Measurements from ENCODE around the gene GPC6.
A peak's percentile ranks its signal among the peaks of the same experiment; 100 is the strongest.
"Not testable (repeated sequence)": the region's sequence is repeated elsewhere in the genome, so short reads cannot be mapped to it uniquely, and the experiment has no call there.

Gene GPC6

DNA sequence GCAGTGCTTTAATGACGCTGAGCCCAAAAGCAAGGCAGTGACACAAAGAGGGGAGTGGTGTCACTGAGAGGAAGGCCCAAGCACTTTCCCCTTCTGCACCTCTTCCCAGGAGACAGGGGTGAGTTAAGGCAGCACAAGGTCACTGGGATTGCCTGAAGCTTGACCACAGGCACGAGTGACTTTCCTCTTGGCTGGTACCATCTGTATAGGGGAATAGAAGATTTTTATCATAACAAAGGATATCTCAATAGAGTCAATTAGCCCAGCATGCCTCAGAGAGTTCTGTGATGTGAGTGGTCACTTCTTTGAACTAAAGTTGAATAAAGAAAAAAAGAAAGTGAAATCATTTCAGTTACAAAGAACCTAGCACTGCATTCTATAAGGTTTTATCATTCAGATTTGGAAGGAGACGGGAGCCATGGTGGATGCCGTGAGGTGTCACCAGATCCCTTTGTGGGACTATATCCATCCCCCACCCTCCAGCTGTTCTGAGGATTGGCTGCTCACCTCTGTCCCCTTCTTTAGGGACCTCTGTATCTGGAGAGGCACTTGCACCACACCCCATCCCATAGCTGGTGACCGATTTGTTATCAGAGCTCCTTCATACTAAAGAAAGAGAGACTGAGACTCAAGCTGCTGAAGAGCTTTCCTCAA, 961.7 kb downstream of the GPC6 start:
- no peak for DNase-seq

DNA sequence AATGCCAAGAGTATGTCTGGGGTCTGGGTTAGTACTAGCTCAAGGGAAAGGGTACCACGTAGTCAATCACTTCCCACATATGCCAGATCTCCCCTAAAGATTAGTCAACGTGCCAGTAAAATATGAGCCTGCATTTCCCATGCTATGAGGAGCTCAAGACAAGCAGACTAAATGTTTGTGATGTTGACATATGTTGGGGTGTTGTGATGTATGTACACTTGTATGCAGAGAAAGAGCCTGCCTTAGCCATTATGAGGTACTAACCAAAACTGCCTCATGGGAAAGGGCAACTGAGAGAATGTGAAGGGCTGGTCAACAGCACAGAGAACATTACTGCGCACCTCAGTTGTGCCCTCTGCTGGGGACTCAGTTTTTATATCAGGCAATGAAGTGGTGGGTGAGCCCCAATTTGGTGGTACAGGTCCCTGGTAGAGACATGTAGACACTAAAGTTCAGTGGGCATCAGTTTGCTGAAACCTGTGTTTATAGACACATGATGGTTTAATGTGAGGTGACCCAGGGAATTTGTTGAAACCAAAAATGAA, 965.9 kb downstream of the GPC6 start:
- no peak for DNase-seq

DNA sequence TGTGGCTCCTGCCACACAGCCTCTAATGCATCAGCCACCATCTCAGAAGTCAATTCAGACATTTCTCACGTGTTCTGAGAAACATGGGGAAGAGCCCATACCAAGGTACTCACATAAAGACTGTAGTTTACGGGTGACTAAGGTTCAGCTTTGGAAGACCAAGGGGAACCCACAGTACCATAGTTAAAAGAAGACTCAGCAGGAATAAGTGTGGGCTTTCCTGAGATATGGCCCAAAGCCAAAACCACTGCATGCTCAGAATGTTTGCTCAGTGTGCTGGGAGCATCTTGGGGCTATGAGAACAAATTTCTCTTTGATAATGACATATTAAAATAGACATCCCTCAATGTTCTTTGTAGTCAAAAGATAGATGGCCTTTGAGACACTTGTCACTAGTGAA, 969.1 kb downstream of the GPC6 start:
- DNase-seq: peak; percentile 35

GRCh38 chr13:94196413-94196812, 969.8 kb downstream of the GPC6 start:
- DNase-seq: no peak

DNA sequence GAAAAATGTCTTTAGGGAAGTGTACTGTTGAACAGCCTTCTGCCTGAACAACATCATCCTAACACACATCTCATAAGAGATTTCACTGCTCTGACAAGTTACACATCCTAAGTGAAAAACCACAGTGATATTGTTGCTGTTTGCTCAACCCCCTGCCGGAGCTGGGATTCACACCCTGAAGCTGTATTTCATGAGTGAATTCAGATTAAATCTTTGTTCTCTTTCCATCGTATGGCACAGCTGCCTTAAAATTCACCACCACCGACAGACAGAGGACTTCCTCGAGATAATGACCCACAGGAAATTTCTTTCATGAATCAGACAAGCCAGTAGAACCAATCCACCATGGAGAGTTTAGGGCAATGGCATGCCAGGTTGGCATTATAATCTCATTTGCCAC, 972.1 kb downstream of the GPC6 start:
- no peak for DNase-seq

DNA sequence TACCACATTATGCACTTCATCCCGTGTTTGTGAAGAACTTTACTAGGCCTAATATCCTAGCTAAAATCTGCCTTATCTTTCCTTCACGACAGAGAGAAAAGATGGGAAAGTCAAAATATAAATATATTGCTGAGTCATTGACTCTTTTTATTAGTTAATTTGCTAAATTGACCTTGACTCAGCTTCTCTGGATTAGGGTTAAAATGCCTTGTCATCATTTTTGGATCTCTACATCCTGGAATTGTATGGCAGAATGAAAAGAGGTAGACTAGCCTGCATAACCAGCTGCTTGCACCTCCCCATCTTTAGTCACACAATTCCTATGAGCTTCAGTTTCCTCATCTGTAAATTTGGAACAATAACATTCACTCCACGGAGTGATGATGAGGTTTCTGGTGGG, 972.5 kb downstream of the GPC6 start:
- DNase-seq: no peak

GRCh38 chr13:94201022-94201421, 974.4 kb downstream of the GPC6 start:
- DNase-seq: no peak

GRCh38 chr13:94204163-94204562, 977.6 kb downstream of the GPC6 start:
- DNase-seq: no peak

DNA sequence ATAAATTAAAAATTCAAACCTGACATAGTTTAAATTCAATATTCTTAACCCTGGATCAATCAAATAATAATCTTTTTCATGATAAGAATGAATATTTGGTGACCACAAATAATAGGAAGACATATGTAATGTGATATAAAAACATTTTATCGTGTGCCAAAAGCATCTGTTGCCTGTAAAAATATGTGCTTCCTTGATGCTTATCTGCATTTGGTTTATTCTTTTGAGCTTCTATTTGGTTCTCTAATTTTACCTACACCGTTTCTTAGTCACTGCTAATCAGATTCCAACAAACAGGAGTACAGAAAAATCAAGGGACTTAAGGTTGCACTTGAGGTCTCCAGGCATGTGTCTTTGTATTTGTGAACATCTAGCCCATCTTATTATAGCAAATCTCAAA, 978.3 kb downstream of the GPC6 start:
- no peak for DNase-seq

- DNase-seq: no peak
Observed at GRCh38 chr13:94205896-94206295, 979.3 kb downstream of the GPC6 start.

- no peak for DNase-seq
Observed at GRCh38 chr13:94209117-94209516, 982.5 kb downstream of the GPC6 start.

DNA sequence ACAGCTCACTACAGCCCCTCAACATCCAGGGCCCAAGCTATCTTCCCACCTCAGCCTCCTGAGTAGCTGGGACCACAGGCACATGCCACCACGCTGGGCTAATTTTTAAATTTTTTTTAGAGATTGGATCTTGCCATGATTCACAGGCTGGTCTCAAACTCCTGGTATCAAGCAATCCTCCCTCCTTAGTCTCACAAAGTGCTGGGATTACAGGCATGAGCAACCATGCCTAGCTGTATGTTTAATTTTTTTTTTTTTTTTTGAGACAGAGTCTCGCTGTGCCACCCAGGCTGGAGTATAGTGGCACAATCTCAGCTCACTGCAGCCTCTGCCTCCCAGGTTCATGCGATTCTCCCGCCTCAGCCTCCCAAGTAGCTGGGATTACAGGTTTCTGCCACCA, 983.3 kb downstream of the GPC6 start:
- DNase-seq: not testable (repeated sequence)

GRCh38 chr13:94210816-94211215, 984.2 kb downstream of the GPC6 start:
- DNase-seq: no peak

GRCh38 chr13:94212196-94212595, 985.6 kb downstream of the GPC6 start:
- no peak for DNase-seq

DNA sequence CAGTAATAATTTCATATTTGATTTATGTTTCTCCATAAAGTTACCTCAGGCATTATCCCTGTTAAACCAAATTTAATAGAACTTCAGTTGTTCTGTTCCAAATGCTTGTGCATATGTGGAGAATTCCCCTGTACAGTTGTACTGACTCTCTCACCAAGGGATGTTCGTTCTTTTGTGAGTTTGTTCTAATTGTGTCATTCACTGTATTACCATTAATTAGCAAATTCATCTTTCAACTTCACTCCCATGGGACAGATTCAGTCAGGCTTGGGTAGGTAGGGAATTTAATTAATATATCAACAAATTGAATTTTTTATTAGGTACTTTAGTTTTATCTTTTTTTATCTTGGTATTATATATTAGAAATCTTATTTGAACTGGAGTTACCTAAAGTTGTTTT, 987.5 kb downstream of the GPC6 start:
- DNase-seq: no peak

GRCh38 chr13:94214975-94215374, 988.4 kb downstream of the GPC6 start:
- no peak for DNase-seq

- DNase-seq: no peak
Observed at GRCh38 chr13:94216476-94216875, 989.9 kb downstream of the GPC6 start.

- DNase-seq: no peak
Observed at GRCh38 chr13:94217370-94217769, 990.8 kb downstream of the GPC6 start.

GRCh38 chr13:94218537-94218936, 991.9 kb downstream of the GPC6 start:
- DNase-seq: no peak

GRCh38 chr13:94218951-94219350, 992.3 kb downstream of the GPC6 start:
- DNase-seq: no peak

DNA sequence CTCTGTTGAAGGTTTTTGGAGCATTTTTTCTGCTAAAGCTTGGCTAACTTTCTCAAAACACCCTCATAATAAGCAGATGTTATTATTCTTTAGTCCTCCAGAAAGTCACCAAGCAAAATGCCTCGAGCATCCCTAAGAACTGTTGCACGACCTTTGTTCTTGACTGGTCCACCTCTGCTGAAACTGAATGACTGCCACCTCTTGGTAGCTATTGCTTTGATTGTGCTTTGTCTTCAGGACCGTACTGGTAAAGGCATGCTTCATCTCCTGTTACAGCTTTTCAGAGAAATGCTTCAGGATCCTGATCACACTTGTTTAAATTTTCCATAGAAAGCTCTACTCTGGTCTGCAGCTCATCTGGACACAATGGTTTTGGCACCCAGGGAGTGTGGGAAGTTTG, 998.1 kb downstream of the GPC6 start:
- DNase-seq: no peak

- DNase-seq: no peak
Observed at GRCh38 chr13:94227255-94227879, 1000.8 kb downstream of the GPC6 start.

DNA sequence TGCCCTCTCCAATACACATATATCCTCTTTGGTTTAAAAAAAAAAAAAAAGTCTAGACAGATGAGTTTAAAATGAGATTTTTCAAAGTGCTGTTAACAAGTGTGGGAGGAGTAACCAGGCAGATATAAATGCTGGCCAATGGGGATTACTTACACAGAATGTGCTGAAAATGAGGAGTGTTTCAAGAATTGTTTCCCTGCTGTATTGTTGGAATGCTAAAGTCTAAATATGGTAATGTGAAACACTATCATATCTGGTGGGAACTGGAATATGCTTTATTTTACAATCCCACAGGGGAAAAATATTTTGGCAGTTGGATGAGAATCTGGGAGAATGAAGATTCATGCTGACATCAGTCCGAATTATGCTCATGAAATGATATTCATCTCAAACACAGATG, 1002.2 kb downstream of the GPC6 start:
- DNase-seq: no peak

GRCh38 chr13:94232161-94232950, 1005.7 kb downstream of the GPC6 start:
- no peak for DNase-seq

Measured in amniotic stem cell (primary cell).